HepG2 (cell line): ENCODE data around the gene SCAMP3. TPM values are rescaled to one million over a fixed set of nuclear protein-coding genes. Genes with fewer than 3 reads are reported as not detected.
A peak's percentile ranks its signal among the peaks of the same experiment; 100 is the strongest.

Experiments used
- ATF1 ChIP-seq: IDR thresholded peaks from 2 replicates; pipeline ENCODE4 v1.6.1; 2016; ENCODE audit warnings: mild to moderate bottlenecking, control low read depth
- DMAP1 ChIP-seq: IDR thresholded peaks from 2 replicates; pipeline ENCODE4 v1.6.1; 2016
- ELF1 ChIP-seq: sonication (generic); formaldehyde crosslinking; IDR thresholded peaks from 2 replicates; pipeline ENCODE4 v1.4.0; 2020; ENCODE audit warnings: missing genetic modification reagents
- FOXA3 ChIP-seq: IDR thresholded peaks from 2 replicates; pipeline ENCODE4 v1.6.1; 2016; ENCODE audit warnings: missing genetic modification reagents, missing compliant biosample characterization
- FOXM1 ChIP-seq: sonication (generic); formaldehyde crosslinking; IDR thresholded peaks from 2 replicates; pipeline ENCODE4 v1.5.0; 2020; ENCODE audit warnings: missing genetic modification reagents
- GABPA ChIP-seq, 2 experiments: IDR thresholded peaks; 2 replicates each; pipeline ENCODE4 v1.6.1; 2011 to 2016; ENCODE audit warnings: low read depth in 2 of 2, low read length in 1 of 2, missing biosample characterization in 1 of 2, missing genetic modification characterization in 1 of 2
- GABPB1 ChIP-seq: IDR thresholded peaks from 2 replicates; pipeline ENCODE4 v1.6.1; 2016; ENCODE audit warnings: mild to moderate bottlenecking, missing genetic modification reagents, moderate library complexity, missing compliant biosample characterization
- HOXA3 ChIP-seq: sonication (generic); formaldehyde crosslinking; IDR thresholded peaks from 2 replicates; pipeline ENCODE4 v1.5.0; 2020; ENCODE audit warnings: missing genetic modification reagents
- KAT8 ChIP-seq: IDR thresholded peaks from 2 replicates; pipeline ENCODE4 v1.6.1; 2016; ENCODE audit warnings: missing genetic modification reagents, missing compliant biosample characterization
- KDM2A ChIP-seq: sonication (generic); formaldehyde crosslinking; IDR thresholded peaks from 2 replicates; pipeline ENCODE4 v1.4.0; 2020; ENCODE audit warnings: low read depth, missing genetic modification reagents, borderline replicate concordance
- MIER3 ChIP-seq: IDR thresholded peaks from 2 replicates; pipeline ENCODE4 v1.6.1; 2016; ENCODE audit warnings: missing compliant biosample characterization, borderline replicate concordance
- NR2C2 ChIP-seq: sonication (generic); formaldehyde crosslinking; IDR thresholded peaks from 2 replicates; pipeline ENCODE4 v1.4.0; 2020; ENCODE audit warnings: missing genetic modification reagents, mild to moderate bottlenecking, moderate library complexity, borderline replicate concordance
- PHF20 ChIP-seq: sonication (generic); formaldehyde crosslinking; IDR thresholded peaks from 2 replicates; pipeline ENCODE4 v1.5.0; 2020; ENCODE audit warnings: mild to moderate bottlenecking, missing genetic modification reagents
- RXRB ChIP-seq: IDR thresholded peaks from 2 replicates; pipeline ENCODE4 v1.6.1; 2016; ENCODE audit warnings: borderline replicate concordance, missing genetic modification reagents, missing compliant biosample characterization
- SALL2 ChIP-seq: sonication (generic); formaldehyde crosslinking; IDR thresholded peaks from 2 replicates; pipeline ENCODE4 v1.8.1; 2023; ENCODE audit warnings: mild to moderate bottlenecking, missing genetic modification reagents, inconsistent platforms
- SAP130 ChIP-seq: IDR thresholded peaks from 2 replicates; pipeline ENCODE4 v1.6.1; 2016; ENCODE audit warnings: low read depth
- SP1 ChIP-seq, 2 experiments: fragments of 450-650 bp in 1 of 2; sonication (generic) in 1 of 2; formaldehyde crosslinking in 1 of 2; IDR thresholded peaks; 2 replicates each; pipeline versions ENCODE4 v1.4.0 to v1.6.1; 2016 to 2020; ENCODE audit warnings: missing genetic modification reagents in 1 of 2
- TEAD3 ChIP-seq: optimal IDR thresholded peaks from 2 replicates; pipeline ENCODE3; 2016; ENCODE audit warnings: borderline replicate concordance
- TFE3 ChIP-seq: IDR thresholded peaks from 2 replicates; pipeline ENCODE4 v1.6.1; 2016
- ZFY ChIP-seq: sonication (generic); formaldehyde crosslinking; IDR thresholded peaks from 2 replicates; pipeline ENCODE4 v1.4.0; 2020; ENCODE audit warnings: missing genetic modification reagents
- ZNF329 ChIP-seq: sonication (generic); formaldehyde crosslinking; IDR thresholded peaks from 2 replicates; pipeline ENCODE4 v1.9.0; 2021; ENCODE audit warnings: low read depth, mild to moderate bottlenecking, missing genetic modification reagents
- ZNF331 ChIP-seq: sonication (generic); formaldehyde crosslinking; IDR thresholded peaks from 2 replicates; pipeline ENCODE4 v1.4.0; 2020; ENCODE audit warnings: missing genetic modification reagents
- ZNF644 ChIP-seq: IDR thresholded peaks from 2 replicates; pipeline ENCODE4 v1.6.1; 2016; ENCODE audit warnings: low read depth
- ZNF770 ChIP-seq: sonication (generic); formaldehyde crosslinking; IDR thresholded peaks from 2 replicates; pipeline ENCODE4 v1.5.0; 2020; ENCODE audit warnings: mild to moderate bottlenecking, missing genetic modification reagents
- ZNF792 ChIP-seq: IDR thresholded peaks from 2 replicates; pipeline ENCODE4 v1.6.1; 2016
- polyA plus RNA-seq, 8 experiments: library from polyadenylated mRNA; depleted of rRNA in 3 of 8; stranded (reverse) in 7 of 8; unstranded in 1 of 8; fragments of >200 nt; fragmentation: Illumina TruSeq in 4 of 8; extraction: Trizol in 4 of 8; gene quantifications; 2 replicates each; pipeline versions ENCODE4 v1.2.1 to v1.2.3, GENCODE V29; 2011 to 2016; ENCODE audit warnings: low read depth in 4 of 8, missing spikeins in 1 of 8, mixed read lengths in 1 of 8; ENCODE audit not compliant: insufficient read depth in 1 of 8
- total RNA-seq, 5 experiments: library from RNA; depleted of rRNA; stranded (reverse); fragments of >200 nt; fragmentation: Illumina TruSeq; extraction: Trizol; gene quantifications; 2 replicates each; pipeline ENCODE4 v1.2.3, GENCODE V29; 2016; ENCODE audit warnings: low read depth in 1 of 5
- TF ChIP-seq, protein P1 (sequence below): sonication (generic); formaldehyde crosslinking; IDR thresholded peaks from 2 replicates; pipeline ENCODE4 v1.4.0; 2020; ENCODE audit warnings: missing genetic modification reagents
- TF ChIP-seq, protein P2 (sequence below): IDR thresholded peaks from 2 replicates; pipeline ENCODE4 v1.6.1; 2016; ENCODE audit warnings: low read depth, borderline replicate concordance

SCAMP3 gene
- total and polyA plus RNA-seq, 2 of the 13 experiments (the other 11 are each of a cell fraction or from before 2014, with no cell fraction given) = 46.8 to 83.3 TPM

DNA sequence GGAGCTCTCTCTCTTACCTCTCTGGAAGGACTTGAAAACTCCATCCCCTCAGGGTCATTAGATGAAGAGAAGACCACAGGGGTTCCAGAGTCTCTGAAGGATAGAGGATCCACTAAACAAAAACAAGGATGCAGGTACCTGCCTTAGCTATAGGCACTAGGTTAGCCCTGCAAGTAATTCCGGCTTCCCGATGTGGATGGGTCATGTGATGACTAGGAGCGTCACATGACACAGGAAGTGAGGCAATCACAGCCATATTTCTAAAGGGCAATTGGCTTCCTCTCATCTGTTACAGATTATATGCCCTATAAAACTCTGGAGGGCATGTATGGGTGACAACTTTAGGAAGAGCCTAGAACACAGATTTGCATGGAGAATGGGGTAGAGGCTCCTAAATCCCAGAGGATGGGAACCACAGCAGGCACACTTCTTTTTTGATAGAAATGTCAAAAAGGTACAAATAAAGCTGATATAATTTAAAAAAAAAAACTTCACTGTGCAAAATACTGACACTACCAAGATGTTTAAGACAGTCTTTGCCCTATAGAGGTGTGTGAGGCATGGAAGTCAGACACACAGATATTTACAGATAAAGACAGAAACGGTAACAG lies 21.0 kb downstream of the SCAMP3 start (continued):
- TF ChIP-seq MIER3 (CRISPR knock-in tag) (0 out of 2 replicates have a peak, but pooled peaks have one; percentile 51), FOXM1 (CRISPR knock-in tag) (no peak), TEAD3 (CRISPR knock-in tag) (peak; percentile 72), KDM2A (peak; percentile 62; the same call in 1 of the 2 replicates), HOXA3 (peak; percentile 90), SP1 (IDR thresholded peaks at IDR 0.05) (no peak), SP1 (CRISPR knock-in tag; IDR thresholded peaks at IDR 0.05) (peak; percentile 24; the same call in 1 of the 2 replicates), ZNF770 (no peak), ZNF792 (CRISPR knock-in tag) (0 out of 2 replicates have a peak, but pooled peaks have one; percentile 16), ZNF329 (no peak), ZNF331 (0 out of 2 replicates have a peak, but pooled peaks have one; percentile 38), NR2C2 (CRISPR knock-in tag) (peak; percentile 74; the same call in 1 of the 2 replicates), RXRB (CRISPR knock-in tag) (peak; percentile 25; the same call in 1 of the 2 replicates), GABPB1 (CRISPR knock-in tag) (peak; percentile 81), ZNF644 (CRISPR knock-in tag) (peak; percentile 23; the same call in 1 of the 2 replicates), SAP130 (CRISPR knock-in tag) (peak; percentile 100), DMAP1 (CRISPR knock-in tag) (peak; percentile 41; the same call in 1 of the 2 replicates), SALL2 (CRISPR knock-in tag) (0 out of 2 replicates have a peak, but pooled peaks have one; percentile 29), TFE3 (CRISPR knock-in tag) (peak; percentile 89), KAT8 (CRISPR knock-in tag) (peak; percentile 100), ZFY (CRISPR knock-in tag) (peak; percentile 37), ELF1 (CRISPR knock-in tag) (peak; percentile 96), FOXA3 (peak; percentile 53; the same call in 1 of the 2 replicates), GABPA (IDR thresholded peaks at IDR 0.05; ENCODE audit: low read depth, low read length) (no peak), GABPA (CRISPR knock-in tag; IDR thresholded peaks at IDR 0.05; ENCODE audit: low read depth) (peak; percentile 86), PHF20 (CRISPR knock-in tag) (peak; percentile 99), ATF1 (CRISPR knock-in tag) (peak; percentile 53)
- TF ChIP-seq, protein P1, sequence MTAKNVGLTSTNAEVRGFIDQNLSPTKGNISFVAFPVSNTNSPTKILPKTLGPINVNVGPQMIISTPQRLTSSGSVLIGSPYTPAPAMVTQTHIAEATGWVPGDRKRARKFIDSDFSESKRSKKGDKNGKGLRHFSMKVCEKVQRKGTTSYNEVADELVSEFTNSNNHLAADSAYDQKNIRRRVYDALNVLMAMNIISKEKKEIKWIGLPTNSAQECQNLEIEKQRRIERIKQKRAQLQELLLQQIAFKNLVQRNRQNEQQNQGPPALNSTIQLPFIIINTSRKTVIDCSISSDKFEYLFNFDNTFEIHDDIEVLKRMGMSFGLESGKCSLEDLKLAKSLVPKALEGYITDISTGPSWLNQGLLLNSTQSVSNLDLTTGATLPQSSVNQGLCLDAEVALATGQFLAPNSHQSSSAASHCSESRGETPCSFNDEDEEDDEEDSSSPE (CRISPR knock-in tag) = 0 out of 2 replicates have a peak, but pooled peaks have one; percentile 20
- TF ChIP-seq, protein P2, sequence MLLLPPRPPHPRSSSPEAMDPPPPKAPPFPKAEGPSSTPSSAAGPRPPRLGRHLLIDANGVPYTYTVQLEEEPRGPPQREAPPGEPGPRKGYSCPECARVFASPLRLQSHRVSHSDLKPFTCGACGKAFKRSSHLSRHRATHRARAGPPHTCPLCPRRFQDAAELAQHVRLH (CRISPR knock-in tag) = 0 out of 2 replicates have a peak, but pooled peaks have one; percentile 31
